GM04504 (cell line): ENCODE results near the gene SREBF2.

Experiments
- DNase-seq: peaks from one replicate; pipeline ENCODE4 v3.0.0-alpha.2; 2012; ENCODE audit warnings: low read depth

SREBF2 gene

DNA sequence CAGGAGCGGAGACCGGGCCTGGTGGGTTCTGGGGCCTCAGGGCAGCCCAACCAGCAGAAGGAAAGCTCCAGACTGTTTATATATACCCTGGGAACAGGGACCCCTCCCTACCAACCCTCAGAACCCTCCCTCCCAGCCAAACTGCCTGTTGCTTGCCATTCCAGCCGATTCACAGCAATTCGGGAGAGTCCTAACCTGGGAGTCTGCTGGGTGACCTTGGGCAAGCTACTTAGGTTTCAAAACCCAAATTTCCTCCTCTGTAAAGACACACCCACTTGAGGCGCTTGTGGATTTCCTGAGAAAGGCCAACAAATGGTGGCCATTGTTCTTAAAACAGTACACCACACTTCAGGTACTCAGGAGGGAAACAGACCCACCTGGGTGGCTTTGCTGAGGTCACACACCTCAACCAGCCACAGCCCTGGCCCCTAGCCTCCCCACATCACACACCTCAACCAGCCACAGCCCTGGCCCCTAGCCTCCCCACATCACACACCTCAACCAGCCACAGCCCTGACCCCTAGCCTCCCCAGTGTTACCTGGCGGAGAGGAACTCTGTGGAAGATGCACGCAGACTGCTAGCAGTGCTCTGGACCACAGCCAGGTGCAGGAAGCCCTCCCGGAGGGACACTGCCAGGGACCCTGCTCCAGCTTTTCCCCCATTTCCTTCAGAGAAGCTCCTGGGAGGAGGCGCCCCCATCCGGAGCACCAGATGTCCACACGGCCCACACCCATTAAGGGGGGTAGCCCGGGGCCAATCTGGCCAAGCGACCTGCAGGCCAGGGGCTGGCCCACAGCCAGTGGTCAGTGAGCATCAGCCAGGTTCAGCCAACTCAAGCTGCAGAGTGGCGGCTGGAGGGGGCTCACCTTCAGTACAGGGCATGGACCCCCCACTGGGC is 75.8 kb downstream of the SREBF2 start:
- DNase-seq, result no peak

- DNase-seq, result no peak
Observed at GRCh38 chr22:41909310-41910049, 76.6 kb downstream of the SREBF2 start.

- DNase-seq, result no peak
Observed at GRCh38 chr22:41910050-41911000, 77.4 kb downstream of the SREBF2 start.

- DNase-seq, result no peak
Observed at GRCh38 chr22:41911001-41911611, 78.2 kb downstream of the SREBF2 start.

- DNase-seq, result no peak
Observed at GRCh38 chr22:41912338-41913039, 79.6 kb downstream of the SREBF2 start.

DNA sequence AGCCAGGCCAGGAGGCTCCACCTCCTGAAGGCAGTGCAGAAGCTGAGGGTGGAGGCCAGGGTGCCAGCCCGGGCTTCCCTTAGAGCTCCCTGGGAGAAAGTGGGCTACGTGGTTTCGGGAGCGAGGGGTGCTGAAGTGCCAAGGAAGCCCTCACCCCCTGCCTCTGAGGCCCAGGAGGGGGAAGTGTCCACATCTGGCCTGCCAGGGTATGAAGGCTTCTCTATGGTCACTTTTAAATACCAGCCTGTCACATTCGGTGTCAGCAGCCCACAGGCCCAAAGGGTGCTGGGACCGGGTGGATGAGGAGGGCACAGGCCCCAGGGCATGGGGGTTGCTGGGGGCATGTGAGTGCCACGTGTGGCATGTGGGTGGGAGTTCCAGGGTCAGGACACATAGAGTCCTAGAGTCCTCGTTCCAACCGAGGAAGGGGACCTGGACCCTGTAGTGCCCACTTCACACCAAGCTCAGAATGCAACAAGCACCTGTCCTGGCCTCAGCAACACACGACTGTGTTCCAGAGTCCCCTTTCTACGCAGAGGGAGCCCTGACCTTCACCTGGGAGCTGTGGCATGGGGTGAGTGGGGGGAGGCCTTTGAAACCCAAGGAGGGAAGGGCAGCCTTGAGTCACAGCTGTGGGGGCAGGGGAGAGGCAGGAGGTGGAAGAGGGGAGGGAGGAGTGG is 80.3 kb downstream of the SREBF2 start:
- DNase-seq, result no peak

- no peak for DNase-seq
Observed at GRCh38 chr22:41913842-41914534, 81.1 kb downstream of the SREBF2 start.

- no peak for DNase-seq
Observed at GRCh38 chr22:41914611-41915034, 81.7 kb downstream of the SREBF2 start.

- no peak for DNase-seq
Observed at GRCh38 chr22:41915035-41915785, 82.3 kb downstream of the SREBF2 start, which contains the start of gene SHISA8. SHISA8 (minus strand) TSS chr22:41915074; CDS start chr22:41914667, 407 bp downstream.

DNA sequence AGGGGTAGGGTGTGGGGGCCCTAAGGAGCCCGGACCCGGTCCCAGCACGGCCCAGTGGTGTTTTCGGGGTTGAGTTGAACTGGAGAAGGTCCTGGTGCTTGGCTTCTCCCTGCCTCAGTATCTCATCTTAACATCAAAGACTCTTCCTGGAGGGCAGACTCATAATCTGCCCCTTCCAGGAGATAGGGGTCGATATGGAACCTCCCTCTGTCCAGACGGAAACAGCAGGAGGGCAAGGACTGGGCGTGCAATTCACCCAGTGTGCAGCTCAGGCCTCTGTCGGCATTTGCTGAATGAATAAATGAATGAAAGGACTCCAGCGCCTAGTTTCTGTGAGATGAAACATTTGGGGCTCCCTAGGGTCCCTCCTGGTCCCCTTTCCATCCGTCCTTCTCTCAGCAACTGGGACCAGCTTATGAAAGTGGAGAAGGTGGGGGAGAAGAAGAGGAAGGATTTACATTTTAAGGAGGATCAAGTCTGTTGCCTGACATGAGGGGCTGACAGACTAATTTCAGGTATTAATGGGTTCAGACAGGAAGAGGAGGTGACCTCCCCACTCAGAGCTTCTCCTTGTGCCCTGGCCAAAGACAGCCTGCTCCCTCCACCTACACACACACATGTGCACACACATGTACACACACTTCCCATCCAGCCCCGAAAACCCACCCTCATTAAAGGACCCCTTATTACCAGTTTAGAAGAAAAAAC is 83.0 kb downstream of the SREBF2 start:
- DNase-seq, result no peak

DNA sequence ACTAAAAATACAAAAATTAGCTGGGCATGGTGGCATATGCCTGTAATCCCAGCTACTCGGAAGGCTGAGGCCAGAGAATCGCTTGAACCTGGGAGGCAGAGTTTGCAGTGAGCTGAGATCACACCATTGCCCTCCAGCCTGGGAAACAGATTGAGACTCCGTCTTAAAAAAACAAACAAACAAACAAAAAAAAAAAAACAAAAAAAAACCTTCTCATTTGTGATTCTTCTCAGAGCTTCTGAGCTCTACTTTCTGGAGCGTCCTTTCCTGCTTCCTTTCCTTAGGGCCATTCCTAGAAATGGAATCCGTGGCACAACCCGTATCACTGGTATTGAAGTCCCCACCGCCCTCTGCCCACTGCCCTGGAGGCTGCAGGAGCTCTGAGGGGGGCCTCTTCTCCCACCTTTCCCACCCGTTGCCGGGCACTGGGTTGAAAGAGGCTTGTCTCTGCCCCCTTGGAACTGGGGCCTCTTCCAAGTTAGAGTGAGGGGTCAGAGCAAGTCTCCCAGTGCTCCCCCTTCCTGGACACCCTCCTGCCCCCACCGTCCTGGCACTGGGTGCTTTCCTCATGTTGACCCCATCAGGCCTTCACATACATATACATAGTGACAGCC is 83.9 kb downstream of the SREBF2 start:
- no peak for DNase-seq

DNA sequence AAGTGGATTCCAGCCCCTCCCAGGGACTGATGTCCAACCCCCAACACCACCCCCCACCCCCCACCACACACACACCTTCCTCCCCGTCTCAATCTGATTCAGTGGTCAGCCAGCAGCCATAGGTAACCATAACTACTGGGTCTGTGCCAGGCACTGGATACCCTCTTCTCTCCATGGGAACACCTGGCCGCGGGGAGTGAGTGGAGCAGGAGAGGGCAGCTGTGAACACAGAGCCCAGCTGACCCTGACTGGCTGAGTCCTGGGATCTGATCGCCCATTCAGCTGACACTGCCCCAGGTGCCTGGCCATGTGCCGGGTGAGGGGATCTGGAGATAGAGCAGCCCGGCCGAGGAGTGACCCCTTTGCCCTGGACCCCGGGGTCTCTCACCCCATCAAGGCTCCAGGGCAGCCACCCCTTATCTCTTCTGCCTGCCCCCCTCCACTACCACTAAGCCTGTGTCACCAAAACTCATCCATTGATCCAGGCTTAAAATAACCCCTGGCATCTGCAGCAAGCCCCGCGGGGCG is 84.5 kb downstream of the SREBF2 start:
- no peak for DNase-seq

DNA sequence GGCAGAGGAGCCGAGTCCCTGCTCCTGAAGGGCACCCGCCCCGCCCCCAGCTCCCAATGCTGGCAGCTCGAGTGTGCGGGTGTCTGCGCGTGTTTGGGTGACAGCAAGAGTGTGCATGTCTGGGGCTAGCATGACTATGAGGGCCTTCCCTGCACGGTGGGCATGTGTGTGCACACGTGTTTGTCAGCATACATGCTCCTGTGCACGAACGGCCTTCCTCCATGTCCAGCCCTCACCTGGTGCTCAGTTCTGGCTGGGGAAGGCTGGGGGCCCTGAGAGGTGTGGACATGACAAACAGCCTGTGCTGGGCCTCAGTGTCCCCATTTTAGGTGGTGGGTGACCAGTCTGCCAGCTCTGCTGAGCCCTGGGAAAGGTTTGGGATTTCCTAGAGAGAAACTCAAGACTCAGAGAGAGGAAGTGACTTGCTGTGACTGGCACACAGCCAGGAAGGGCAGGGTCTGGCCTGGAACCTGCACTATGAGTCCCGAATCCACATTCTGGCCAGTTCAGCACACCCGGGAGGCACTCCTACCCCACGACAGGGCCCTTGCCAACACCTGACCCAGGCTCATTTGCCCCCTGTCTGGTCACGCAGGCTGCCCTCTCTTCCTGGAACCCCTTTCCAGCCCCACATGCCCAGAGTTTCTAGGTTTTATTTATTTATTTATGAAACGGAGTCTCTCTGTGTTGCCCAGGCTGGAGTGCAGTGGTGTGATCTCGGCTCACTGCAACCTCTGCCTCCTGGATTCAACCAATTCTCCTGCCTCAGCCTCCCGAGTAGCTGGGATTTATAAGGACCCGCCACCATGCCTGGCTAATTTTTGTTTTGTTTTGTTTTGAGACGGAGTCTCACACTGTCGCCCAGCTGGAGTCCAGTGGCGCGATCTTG is 85.2 kb downstream of the SREBF2 start:
- DNase-seq, result no peak

GRCh38 chr22:41919357-41920224 is 86.7 kb downstream of the SREBF2 start:
- DNase-seq, result no peak

DNA sequence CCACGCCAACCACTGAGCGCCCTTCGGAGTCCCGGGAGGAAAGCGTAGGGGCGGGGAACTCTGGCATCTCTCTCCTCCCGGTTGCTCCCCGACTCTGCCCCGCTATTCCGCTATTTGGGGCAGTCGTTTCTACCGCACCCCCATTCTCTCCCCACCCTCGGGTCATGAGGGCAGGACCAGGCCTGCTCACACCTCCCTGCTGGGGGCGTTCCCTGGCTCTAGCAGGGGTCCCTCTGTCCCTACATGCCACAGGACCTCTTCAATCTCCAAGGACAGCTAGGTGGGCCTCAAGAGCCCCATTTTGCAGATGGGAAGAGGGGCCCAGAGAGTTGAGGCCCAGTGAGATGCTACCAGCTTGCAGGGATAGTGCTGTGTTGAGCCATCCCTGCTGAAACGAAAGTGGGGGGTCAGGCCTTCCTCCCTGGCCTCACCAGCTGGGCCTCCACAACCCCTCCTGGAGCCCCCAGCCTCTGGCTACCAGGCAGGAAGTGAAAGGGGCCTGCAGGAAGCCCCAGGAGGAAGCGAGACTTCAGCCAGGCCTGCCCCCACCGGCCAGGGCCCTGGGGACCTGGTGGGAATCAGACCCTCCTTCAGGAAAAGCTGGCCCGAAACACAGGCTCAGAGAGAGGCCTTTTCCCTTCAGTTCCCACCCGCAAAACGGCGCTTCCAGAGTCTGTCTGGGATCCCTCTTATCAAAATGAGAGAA is 87.5 kb downstream of the SREBF2 start:
- DNase-seq, result no peak
